CD4-positive, alpha-beta memory T cell (primary cell): ENCODE measurements around the gene PPIP5K2. TPM values are rescaled to one million over a fixed set of nuclear protein-coding genes. Genes with fewer than 3 reads are reported as not detected.
A peak's percentile ranks its signal among the peaks of the same experiment; 100 is the strongest.

Source experiments
- CTCF ChIA-PET: fragments of 350-600 bp; sonication (Branson Sonifier 250); formaldehyde crosslinking; loops from one replicate; lab custom pipeline; 2021; ENCODE audit warnings: inconsistent platforms; ENCODE audit not compliant: partially characterized antibody; lab: Charles Lee
- POLR2A ChIA-PET: fragments of 350-600 bp; sonication (Branson Sonifier 250); formaldehyde crosslinking; loops from one replicate; lab custom pipeline; 2021; ENCODE audit not compliant: partially characterized antibody; lab: Charles Lee
- DNase-seq, 5 donors: peaks; one replicate each; pipeline versions ENCODE4 v3.0.0 to v3.0.0-alpha.2; 2020 to 2022; ENCODE audit warnings: mixed read lengths in 1 of 5
- H3K27ac ChIP-seq: one replicate; pipeline ENCODE4 v1.7.0; 2013; ENCODE audit warnings: low read depth, low read length
- H3K27me3 ChIP-seq: 2 replicates; pipeline ENCODE4 v1.7.0; 2013; ENCODE audit warnings: mild to moderate bottlenecking, low read length, moderate library complexity; ENCODE audit not compliant: insufficient read depth
- H3K36me3 ChIP-seq: 2 replicates; pipeline ENCODE4 v1.7.0; 2013; ENCODE audit warnings: mild to moderate bottlenecking, low read length, moderate library complexity; ENCODE audit not compliant: insufficient read depth
- H3K4me1 ChIP-seq: 2 replicates; pipeline ENCODE4 v1.7.0; 2013; ENCODE audit warnings: mild to moderate bottlenecking, low read length, moderate library complexity; ENCODE audit not compliant: insufficient read depth
- H3K4me3 ChIP-seq, 2 donors: one replicate each; pipeline ENCODE4 v1.7.0; 2013; ENCODE audit warnings: low read length in 2 of 2, mild to moderate bottlenecking in 1 of 2
- H3K9me3 ChIP-seq, 2 donors: one replicate each; pipeline ENCODE4 v1.7.0; 2013; ENCODE audit warnings: low read length in 2 of 2, control low read depth in 1 of 2; ENCODE audit not compliant: control insufficient read depth in 1 of 2
- H3K27ac Mint-ChIP-seq, 7 donors: one replicate each; pipeline ENCODE4 v1.8.0; 2020 to 2021; ENCODE audit warnings: mixed read lengths in 7 of 7, mild to moderate bottlenecking in 6 of 7, inconsistent platforms in 3 of 7, moderate library complexity in 3 of 7
- H3K27me3 Mint-ChIP-seq, 2 donors: one replicate each; pipeline ENCODE4 v1.8.0; 2020 to 2021; ENCODE audit warnings: mixed read lengths in 2 of 2
- H3K36me3 Mint-ChIP-seq, 2 donors: one replicate each; pipeline ENCODE4 v1.8.0; 2020 to 2021; ENCODE audit warnings: mixed read lengths in 2 of 2, inconsistent platforms in 1 of 2, mild to moderate bottlenecking in 1 of 2
- H3K4me1 Mint-ChIP-seq, 4 donors: one replicate each; pipeline ENCODE4 v1.8.0; 2020 to 2021; ENCODE audit warnings: mixed read lengths in 4 of 4, mild to moderate bottlenecking in 1 of 4
- H3K4me3 Mint-ChIP-seq, 8 donors: one replicate each; pipeline ENCODE4 v1.8.0; 2020 to 2021; ENCODE audit warnings: mixed read lengths in 8 of 8, mild to moderate bottlenecking in 7 of 8, moderate library complexity in 6 of 8, inconsistent platforms in 3 of 8
- H3K9me3 Mint-ChIP-seq, 8 donors: one replicate each; pipeline ENCODE4 v1.8.0; 2020 to 2021; ENCODE audit warnings: mixed read lengths in 8 of 8, mild to moderate bottlenecking in 5 of 8, inconsistent platforms in 3 of 8, moderate library complexity in 1 of 8
- intact Hi-C: fragments of 100-400 bp; cut with micrococcal nuclease; formaldehyde crosslinking; loops from one replicate; pipeline ENCODE4 v1.15.1; 2023
- polyA plus RNA-seq, 2 donors: library from polyadenylated mRNA; unstranded; fragments of 300-500 nt; fragmentation: Illumina TruSeq; gene quantifications; one replicate each; pipeline ENCODE4 v1.2.3, GENCODE V29; 2021
- total RNA-seq, 2 experiments: library from RNA; stranded (reverse); gene quantifications; one replicate each; pipeline ENCODE4 v1.2.3, GENCODE V29; 2021

PPIP5K2 gene
- total and polyA plus RNA-seq, 4 experiments from 2014 or later = 21.1 to 66.5 (median 43.3) TPM

GRCh38 chr5:103228588-103228987 is 108.5 kb downstream of the PPIP5K2 start:
- Mint-ChIP-seq H3K9me3 (peaks cover 0 to 4% (median 0%) of the 10 kb centered on the region in 8 donors), H3K27me3 (peaks cover 18 to 27% of the 10 kb centered on the region in 2 donors), H3K36me3 (no peaks in the 10 kb centered on the region), H3K4me1 (no peaks in the 10 kb centered on the region), H3K27ac (no peak overlapping the region), H3K4me3 (no peak overlapping the region)
- Histone ChIP-seq H3K27me3 (no peaks in the 10 kb centered on the region), H3K4me3 (no peak overlapping the region), H3K4me1 (no peaks in the 10 kb centered on the region), H3K9me3 (no peaks in the 10 kb centered on the region), H3K36me3 (no peaks in the 10 kb centered on the region), H3K27ac (no peak overlapping the region)
- POLR2A ChIA-PET = no interaction called here
- CTCF ChIA-PET = interaction anchor here (0.6 kb wide), 1 partner anchor 242 kb away, joined by 3 read pairs; no protein-coding TSS in a partner anchor
- intact Hi-C loops = no loop called here
- no peak for DNase-seq

DNA sequence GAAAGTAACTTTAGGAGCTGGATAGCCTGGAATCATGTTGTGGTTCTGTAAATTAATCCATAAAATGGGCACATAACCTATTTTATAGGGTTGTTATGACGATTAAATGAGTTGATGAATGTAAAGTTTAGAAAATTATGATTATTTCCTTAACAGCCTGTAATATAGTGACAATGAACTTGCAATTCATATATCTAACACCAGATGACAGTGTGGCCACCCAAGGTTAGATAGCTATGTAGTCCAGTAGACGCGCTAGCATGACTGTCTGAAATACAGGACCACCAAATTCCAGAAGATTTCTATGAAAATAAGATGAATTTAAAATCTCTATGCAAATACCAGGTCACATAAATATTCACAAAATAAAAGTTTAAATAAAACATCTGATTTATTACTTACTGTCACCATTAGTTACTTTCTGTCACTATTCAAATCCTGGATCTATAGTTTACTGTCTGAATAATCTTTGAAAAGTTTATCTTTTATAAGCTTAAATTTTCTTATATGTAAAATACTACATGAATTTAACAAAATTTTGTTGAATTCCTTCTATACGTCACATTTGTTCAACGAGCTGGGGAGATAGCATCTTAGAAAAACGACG is 112.4 kb downstream of the PPIP5K2 start:
- POLR2A ChIA-PET = interaction anchor here (1.3 kb wide), 1 partner anchor 112 kb away, joined by 3 read pairs; the partner anchor contains the start of genes GIN1 and PPIP5K2
- peak in 4 of 5 donors; percentile 19 to 35 (median 33) for DNase-seq
- Histone ChIP-seq H3K27me3 (no peaks in the 10 kb centered on the region), H3K36me3 (no peaks in the 10 kb centered on the region), H3K4me1 (no peaks in the 10 kb centered on the region), H3K27ac (no peak overlapping the region), H3K4me3 (no peak overlapping the region), H3K9me3 (no peaks in the 10 kb centered on the region)
- CTCF ChIA-PET = interaction anchor here (0.9 to 3.4 kb wide), 11 partner anchors 8 to 695 kb away, joined by 3 to 43 read pairs (median 5); partner anchors contain the start of gene MACIR
- Mint-ChIP-seq H3K36me3 (no peaks in the 10 kb centered on the region), H3K27ac (no peak overlapping the region), H3K4me1 (no peaks in the 10 kb centered on the region), H3K27me3 (peaks cover 8 to 9% of the 10 kb centered on the region in 2 donors), H3K9me3 (no peaks in the 10 kb centered on the region), H3K4me3 (no peak overlapping the region)
- intact Hi-C loops = loop anchor here (1.0 kb wide), 1 partner anchor 26 kb away; the partner anchor contains the start of gene MACIR

GRCh38 chr5:103234239-103234975 is 114.3 kb downstream of the PPIP5K2 start:
- Mint-ChIP-seq H3K4me3 (no peak overlapping the region), H3K27me3 (peaks cover 8% of the 10 kb centered on the region in 2 donors), H3K27ac (no peak overlapping the region), H3K36me3 (no peaks in the 10 kb centered on the region), H3K4me1 (no peaks in the 10 kb centered on the region), H3K9me3 (peaks cover 0 to 12% (median 5%) of the 10 kb centered on the region in 8 donors)
- intact Hi-C loops = no loop called here
- Histone ChIP-seq H3K9me3 (no peaks in the 10 kb centered on the region), H3K4me3 (no peak overlapping the region), H3K4me1 (no peaks in the 10 kb centered on the region), H3K27ac (no peak overlapping the region), H3K36me3 (no peaks in the 10 kb centered on the region), H3K27me3 (no peaks in the 10 kb centered on the region)
- CTCF ChIA-PET = interaction anchor here (1.1 to 3.4 kb wide), 2 partner anchors 238 to 242 kb away, joined by 3 to 43 read pairs; no protein-coding TSS in a partner anchor
- POLR2A ChIA-PET = no interaction called here
- no peak for DNase-seq

GRCh38 chr5:103235891-103236290 is 115.8 kb downstream of the PPIP5K2 start:
- ChIA-PET CTCF (no interaction called here), POLR2A (no interaction called here)
- DNase-seq = no peak
- Histone ChIP-seq H3K9me3 (peaks cover 0 to 3% of the 10 kb centered on the region in 2 donors), H3K27ac (no peak overlapping the region), H3K27me3 (no peaks in the 10 kb centered on the region), H3K4me1 (no peaks in the 10 kb centered on the region), H3K36me3 (no peaks in the 10 kb centered on the region), H3K4me3 (no peak overlapping the region)
- Mint-ChIP-seq H3K36me3 (no peaks in the 10 kb centered on the region), H3K4me1 (no peaks in the 10 kb centered on the region), H3K27ac (no peak overlapping the region), H3K9me3 (peaks cover 0 to 22% (median 8%) of the 10 kb centered on the region in 8 donors), H3K4me3 (no peak overlapping the region), H3K27me3 (peaks cover 10 to 14% of the 10 kb centered on the region in 2 donors)
- intact Hi-C loops = no loop called here

GRCh38 chr5:103237778-103238177 is 117.7 kb downstream of the PPIP5K2 start:
- Histone ChIP-seq H3K4me1 (no peaks in the 10 kb centered on the region), H3K27ac (no peak overlapping the region), H3K27me3 (no peaks in the 10 kb centered on the region), H3K36me3 (no peaks in the 10 kb centered on the region), H3K9me3 (peaks cover 0 to 3% of the 10 kb centered on the region in 2 donors), H3K4me3 (no peak overlapping the region)
- DNase-seq = no peak
- H3K27me3 Mint-ChIP-seq = peaks cover 12 to 21% of the 10 kb centered on the region in 2 donors
- intact Hi-C loops = no loop called here
- no peaks in the 10 kb centered on the region for H3K4me1 Mint-ChIP-seq
- no peaks in the 10 kb centered on the region for H3K36me3 Mint-ChIP-seq
- no peak overlapping the region for H3K27ac Mint-ChIP-seq
- H3K4me3 Mint-ChIP-seq = no peak overlapping the region
- ChIA-PET POLR2A (no interaction called here), CTCF (no interaction called here)
- H3K9me3 Mint-ChIP-seq = peaks cover 0 to 27% (median 10%) of the 10 kb centered on the region in 8 donors

- Mint-ChIP-seq H3K4me3 (no peak overlapping the region), H3K27me3 (peaks cover 26 to 44% of the 10 kb centered on the region in 2 donors), H3K27ac (no peak overlapping the region), H3K9me3 (peaks cover 0 to 22% (median 10%) of the 10 kb centered on the region in 8 donors), H3K36me3 (no peaks in the 10 kb centered on the region), H3K4me1 (peaks cover 4 to 10% (median 7%) of the 10 kb centered on the region in 4 donors)
- DNase-seq = no peak
- Histone ChIP-seq H3K4me3 (no peak overlapping the region), H3K4me1 (peaks cover 7% of the 10 kb centered on the region), H3K27ac (no peak overlapping the region), H3K36me3 (no peaks in the 10 kb centered on the region), H3K9me3 (peaks cover 0 to 3% of the 10 kb centered on the region in 2 donors), H3K27me3 (peaks cover 4% of the 10 kb centered on the region)
- ChIA-PET CTCF (interaction anchor here (1.5 kb wide), 1 partner anchor 11 kb away, joined by 5 read pairs; no protein-coding TSS in a partner anchor), POLR2A (no interaction called here)
- intact Hi-C loops = no loop called here
Observed at GRCh38 chr5:103243665-103244064, 123.6 kb downstream of the PPIP5K2 start.

GRCh38 chr5:103244398-103244797 is 124.3 kb downstream of the PPIP5K2 start:
- H3K27me3 ChIP-seq = peaks cover 4% of the 10 kb centered on the region
- H3K27ac Mint-ChIP-seq = no peak overlapping the region
- H3K4me3 Mint-ChIP-seq = no peak overlapping the region
- peaks cover 0 to 3% of the 10 kb centered on the region in 2 donors for H3K9me3 ChIP-seq
- H3K9me3 Mint-ChIP-seq = peaks cover 0 to 14% (median 6%) of the 10 kb centered on the region in 8 donors
- CTCF ChIA-PET = no interaction called here
- H3K36me3 Mint-ChIP-seq = no peaks in the 10 kb centered on the region
- no peak for DNase-seq
- POLR2A ChIA-PET = no interaction called here
- H3K36me3 ChIP-seq = no peaks in the 10 kb centered on the region
- H3K27me3 Mint-ChIP-seq = peaks cover 26 to 45% of the 10 kb centered on the region in 2 donors
- no peak overlapping the region for H3K4me3 ChIP-seq
- no peak overlapping the region for H3K27ac ChIP-seq
- intact Hi-C loops = no loop called here
- peaks cover 7% of the 10 kb centered on the region for H3K4me1 ChIP-seq
- peaks cover 4 to 10% (median 7%) of the 10 kb centered on the region in 4 donors for H3K4me1 Mint-ChIP-seq
